Endometrial microvascular endothelial cells (primary cell): ENCODE results near the gene CCDC149. TPM values are rescaled to one million over a fixed set of nuclear protein-coding genes. Genes with fewer than 3 reads are reported as not detected.

ENCODE experiments used
- in situ Hi-C: cut with HindIII; loops from 2 replicates; pipeline ENCODE4 v1.10.0; 2017; ENCODE audit warnings: low sequenced_read_pairs, low pct_unique_long_range_greater_than_20kb; ENCODE audit errors: inconsistent ontology term
- total RNA-seq: library from RNA; depleted of rRNA; stranded (reverse); fragments of >200 nt; gene quantifications from one replicate; pipeline ENCODE4 v1.2.3, GENCODE V29; 2015; ENCODE audit errors: inconsistent ontology term

The CCDC149 gene
- total RNA-seq, 1 donor from 2014 or later: 2.5 TPM

DNA sequence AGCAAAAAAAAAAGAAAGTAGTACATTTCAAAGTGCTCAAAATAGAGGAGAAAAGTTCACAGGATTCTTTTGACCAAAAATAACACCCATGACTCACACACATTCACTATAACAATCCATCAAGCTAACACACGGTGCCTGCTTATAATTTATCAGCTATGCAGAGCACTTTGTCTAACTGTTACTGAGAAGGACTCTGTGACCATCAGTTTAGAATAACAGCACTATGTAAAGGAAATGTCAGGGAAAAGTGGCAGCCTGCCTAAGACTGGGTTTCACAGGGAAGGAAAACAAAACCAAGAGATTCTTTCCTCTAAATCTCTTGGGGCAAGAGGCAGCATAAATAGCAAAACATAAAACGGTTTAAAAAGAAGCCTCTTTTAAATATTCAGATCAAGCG is 54.8 kb downstream of the CCDC149 start:
- in situ Hi-C loops: no loop called here

DNA sequence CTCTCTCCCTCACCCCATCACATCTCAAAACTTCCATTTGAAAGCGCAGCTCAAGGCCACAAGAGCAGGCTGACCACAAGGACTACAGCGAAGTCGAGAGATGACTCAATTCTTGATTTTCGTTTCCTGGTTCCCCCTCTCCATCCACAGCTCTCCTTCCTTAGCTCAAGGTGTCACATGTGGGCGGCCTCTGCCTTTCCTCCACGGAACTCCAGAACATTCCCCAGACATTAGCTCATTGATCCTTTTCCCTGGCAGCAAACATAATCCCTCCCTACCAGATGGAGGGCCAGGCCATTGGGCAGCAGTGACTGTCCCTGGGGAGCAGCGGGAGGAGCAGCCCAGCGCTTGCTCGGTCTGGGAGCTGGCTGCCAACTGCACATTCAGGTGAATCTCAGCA is 56.3 kb downstream of the CCDC149 start:
- in situ Hi-C loops: no loop called here

DNA sequence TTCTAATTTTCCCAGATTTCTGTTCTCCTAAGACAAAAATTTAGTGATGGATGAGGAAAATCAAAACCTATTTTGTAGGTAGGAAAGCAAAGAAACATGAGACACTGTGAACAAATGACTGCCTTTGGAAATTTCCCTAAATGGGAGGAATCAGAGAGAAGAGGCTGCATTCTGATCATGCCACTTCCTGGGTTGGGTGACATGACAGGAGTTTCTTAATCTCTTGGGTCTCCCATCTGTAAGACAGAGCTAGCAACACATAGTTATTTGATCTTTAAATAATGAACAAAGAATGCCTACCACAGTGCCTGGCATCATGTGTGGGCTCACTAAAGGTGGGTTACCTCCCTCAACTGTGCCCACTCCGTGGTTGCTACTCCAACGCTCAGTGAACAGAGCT is 57.1 kb downstream of the CCDC149 start:
- in situ Hi-C loops: no loop called here

DNA sequence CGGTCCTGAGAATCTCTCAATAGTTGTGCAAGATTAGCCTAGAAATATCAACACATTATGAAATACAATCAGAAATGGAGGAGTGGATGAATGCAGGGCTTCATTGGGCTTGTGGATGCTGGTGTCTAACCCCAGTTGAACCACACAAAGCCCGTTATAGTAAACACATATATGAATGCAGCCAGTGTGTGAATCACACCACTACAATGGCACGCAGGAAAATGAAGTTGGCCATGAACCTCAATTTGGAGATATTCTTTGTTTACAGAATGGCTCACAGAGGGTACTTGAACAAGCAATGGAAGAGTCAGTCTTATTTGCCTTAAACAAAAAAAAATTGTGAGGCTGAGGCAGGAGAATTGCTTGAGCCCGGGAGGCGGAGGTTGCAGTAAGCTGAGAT is 59.7 kb downstream of the CCDC149 start:
- in situ Hi-C loops: no loop called here

DNA sequence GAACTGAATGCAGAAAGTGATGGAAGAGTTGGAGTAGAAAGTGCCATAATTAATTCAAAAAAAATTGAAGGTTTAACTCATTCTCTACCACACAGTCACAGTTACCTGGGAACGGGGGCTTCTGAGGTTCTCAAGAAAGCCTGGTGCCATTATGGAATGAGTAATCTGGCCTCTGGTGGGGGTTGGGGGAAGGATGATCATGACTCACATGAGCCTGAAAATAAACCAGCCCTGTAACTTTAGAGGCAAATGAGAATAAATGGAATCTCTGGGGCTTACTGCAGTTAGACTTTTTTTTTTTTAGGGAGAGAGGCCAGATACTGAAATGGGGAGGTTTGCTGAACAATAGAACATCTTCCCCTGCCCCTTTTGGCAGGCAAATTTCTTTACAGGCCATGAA is 62.2 kb downstream of the CCDC149 start:
- in situ Hi-C loops: no loop called here

DNA sequence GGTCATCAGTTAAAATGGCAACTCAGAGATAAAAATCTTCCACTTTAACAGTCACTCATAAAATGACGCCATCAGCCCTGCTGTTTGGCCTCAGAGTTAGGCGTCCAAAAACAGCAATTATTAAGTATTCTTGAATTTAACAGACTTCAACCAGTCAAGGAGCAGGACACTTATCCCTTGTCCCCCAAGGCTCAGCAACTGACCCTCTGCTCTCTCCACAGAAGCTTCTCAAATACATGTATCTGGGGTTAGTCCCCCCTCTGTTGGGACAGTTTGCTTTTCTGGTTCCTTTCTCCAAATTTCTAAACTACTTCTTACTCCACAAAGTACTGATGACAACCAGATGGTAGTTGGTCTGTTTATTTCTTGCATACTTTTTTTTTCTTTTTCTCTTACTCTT is 63.1 kb downstream of the CCDC149 start:
- in situ Hi-C loops: no loop called here

DNA sequence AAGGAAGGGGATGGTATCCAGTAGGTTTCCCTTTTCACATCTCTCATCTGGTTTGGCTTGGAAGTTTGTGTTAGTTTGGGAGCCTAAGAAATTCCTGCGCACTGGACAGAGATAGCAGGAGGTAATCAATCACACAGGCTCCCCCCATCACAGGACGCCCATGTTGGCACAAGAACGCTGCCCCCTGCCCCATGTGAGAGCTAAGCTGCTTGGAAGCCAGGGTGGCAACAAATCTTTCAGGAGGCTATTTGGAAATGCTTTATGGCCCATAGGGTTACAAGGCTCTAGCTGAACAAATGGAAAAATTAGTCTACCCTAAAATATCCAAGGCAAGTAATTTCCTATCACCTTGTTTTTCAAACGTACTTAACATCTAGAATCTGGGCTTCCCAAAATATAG is 63.5 kb downstream of the CCDC149 start:
- in situ Hi-C loops: no loop called here

DNA sequence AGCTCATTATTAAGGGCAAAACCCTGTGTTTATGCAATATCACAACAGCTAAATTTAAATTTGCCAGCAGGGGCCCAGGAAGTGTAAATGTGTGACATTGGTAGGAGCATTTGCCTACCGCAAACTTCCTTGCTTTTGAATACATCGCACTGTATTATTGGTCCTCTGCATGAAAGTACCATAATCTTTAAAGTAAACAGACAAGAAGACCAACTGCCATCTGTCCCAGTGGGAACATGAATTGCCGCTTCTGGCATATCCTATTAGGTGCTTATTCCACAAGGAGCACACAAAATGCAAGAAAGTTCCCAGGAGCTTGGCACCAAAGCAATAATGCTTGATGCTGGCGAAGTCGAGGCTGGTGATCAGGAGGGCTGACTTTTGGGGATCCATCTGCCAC is 66.1 kb downstream of the CCDC149 start:
- in situ Hi-C loops: no loop called here

DNA sequence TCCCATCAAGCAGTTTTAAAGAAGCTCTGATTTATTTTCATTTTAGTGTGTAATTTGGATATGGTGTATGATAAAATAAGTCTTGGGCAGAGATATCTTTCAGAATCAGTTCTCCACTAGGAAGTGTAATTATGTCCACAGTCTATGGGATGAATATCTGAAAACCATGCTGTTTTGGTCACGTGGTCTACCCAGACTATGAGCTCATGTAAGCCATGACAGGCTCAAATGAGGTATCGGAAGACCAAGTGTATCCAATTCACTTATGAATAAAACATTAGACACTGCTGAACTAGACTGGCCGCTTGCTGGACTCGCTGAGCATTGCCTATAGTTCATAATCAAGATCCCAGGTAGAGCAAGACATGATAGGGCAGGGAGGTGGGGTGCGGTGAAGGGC is 66.9 kb downstream of the CCDC149 start:
- in situ Hi-C loops: no loop called here

DNA sequence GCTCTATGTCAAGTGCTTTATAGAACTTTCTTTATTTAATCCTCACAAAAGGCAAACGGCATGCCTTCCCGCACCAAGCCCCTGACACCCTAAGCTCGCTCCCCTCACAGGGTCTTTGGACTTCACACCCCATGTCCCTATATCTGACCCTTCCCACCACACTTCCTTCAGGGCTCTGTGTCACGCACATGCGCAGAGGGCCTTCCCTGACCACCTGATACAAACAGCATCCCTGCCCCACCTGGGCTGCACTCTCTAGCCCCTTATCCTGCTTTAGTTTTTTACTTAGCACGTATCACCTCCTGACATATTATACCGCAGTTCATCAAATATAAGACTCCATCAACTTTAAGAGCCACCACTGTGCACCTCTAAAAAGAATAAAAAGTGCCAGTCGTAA is 67.7 kb downstream of the CCDC149 start:
- in situ Hi-C loops: no loop called here

DNA sequence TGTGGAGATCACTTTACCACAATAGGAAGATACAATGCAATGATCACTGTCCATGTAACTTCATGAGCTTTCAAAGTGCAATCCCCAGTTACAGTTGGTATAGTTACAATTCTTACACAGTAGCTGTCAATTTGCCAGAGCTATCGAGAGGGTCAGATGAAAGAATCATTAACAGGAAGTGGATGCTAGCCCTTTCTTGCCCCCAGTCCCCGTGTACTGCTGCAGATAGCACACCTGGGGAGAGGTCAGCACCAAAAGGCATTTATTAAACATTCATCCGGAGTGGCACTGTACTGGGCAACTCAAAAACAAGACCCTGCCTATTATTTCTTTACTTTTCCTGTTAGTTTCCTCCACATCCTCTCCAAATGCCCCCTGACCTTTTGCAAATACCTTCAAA is 69.7 kb downstream of the CCDC149 start:
- in situ Hi-C loops: no loop called here

DNA sequence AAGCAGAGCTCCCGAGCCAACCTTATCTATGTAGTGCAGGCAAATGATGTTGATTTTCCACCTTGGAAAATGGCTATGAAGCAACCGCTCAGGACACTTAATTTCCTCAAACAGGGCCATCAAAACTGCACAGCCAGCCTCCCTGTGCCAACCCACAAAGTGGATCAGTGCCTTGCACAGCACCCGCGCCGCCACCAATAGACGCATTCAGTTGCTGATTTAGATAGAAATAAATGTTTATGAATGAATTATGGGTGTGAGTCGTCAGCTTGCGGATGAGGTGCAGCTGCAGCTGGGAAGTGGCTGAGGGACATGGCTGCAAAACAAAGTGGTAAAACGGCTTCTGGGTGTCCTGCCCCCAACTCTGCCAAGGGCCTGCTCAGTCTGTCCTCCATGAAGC is 70.5 kb downstream of the CCDC149 start:
- in situ Hi-C loops: no loop called here

DNA sequence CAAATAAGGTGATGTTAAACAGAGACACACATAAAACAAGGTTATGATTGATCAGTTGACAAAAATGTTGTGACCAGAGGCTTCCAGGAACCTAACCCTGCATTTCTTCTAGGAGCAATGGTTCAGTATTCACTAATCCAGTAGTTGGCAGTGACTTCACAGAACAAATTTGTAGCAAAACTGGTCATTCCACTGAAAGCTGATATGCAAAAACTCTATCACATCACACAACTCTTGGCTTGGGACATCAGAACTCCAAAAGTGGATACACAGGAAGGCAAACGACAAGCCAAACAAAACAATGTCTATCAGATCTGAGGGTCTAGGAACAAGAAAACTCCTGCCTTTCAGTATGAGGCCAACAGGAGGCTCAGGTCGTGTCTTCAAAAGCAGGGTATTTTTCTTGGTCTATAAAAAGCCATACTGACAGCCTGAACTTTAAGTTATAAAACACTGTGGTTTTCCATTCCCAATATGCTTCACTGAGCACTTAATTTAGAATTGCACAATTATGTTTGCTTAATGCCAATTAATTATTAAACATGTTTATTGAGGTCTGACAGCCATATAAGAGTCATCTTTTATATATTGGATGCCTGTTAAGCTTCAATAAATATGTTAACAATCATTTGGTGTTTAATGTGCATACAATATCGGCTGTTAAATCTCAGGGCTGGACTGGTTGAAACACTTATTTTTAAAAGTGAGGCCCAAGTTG is 71.9 kb downstream of the CCDC149 start:
- in situ Hi-C loops: no loop called here

DNA sequence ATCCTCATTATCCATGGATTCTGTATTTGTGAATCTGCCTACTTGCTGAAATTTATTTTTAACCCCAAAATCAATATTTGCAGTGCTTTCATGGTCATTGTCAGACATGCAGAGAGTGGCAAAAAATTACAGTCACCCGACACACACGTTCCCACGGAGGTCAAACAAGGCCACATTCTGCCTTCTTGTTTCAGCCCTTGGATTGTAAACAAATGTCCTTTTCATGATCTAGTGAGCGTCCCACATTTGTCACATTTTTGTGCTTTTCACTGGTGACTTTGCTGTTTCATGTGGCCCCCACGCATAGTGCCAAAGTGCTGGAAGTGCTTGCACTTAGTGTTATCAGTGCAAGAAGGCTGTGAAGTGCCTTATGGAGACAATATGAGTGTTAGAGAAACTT is 72.5 kb downstream of the CCDC149 start:
- in situ Hi-C loops: no loop called here

DNA sequence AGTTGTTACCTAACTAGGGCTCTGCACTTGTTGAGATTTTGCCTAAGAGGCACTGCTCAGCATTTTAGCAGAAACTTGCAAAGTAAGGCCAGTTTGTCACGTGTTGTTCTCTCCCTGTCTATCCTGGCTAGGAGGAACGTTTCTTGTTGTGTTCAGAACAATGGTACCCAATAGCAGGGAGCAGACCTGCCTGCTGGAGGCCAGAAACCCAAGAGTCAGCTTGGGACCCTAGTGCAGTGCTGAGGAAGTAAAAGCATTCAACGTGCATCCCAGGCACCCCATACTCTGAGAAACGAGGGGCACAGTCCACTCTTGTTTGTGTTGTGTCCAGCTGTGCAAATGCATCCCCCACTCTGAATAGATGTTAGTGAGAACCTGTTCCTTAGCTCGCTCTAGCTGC is 75.1 kb downstream of the CCDC149 start:
- in situ Hi-C loops: no loop called here

DNA sequence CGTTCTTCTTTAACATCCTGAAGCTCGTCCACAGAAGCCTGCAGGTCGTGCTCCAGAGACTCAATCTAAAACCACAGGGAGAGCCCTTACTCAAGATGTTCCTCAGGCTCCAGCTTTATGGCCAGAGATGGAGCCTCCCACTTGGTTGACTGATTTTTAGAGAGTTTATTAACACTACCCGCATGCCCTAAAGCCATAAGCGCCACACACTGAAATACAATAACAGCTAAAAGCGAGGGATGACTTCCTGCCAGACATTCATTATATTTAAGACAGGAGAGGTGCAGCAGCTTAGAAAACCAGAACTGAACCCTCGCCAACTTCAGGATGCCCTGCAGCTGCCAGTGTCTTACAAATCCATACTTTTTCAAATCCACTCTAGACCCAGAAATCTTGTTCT is 75.5 kb downstream of the CCDC149 start:
- in situ Hi-C loops: no loop called here

DNA sequence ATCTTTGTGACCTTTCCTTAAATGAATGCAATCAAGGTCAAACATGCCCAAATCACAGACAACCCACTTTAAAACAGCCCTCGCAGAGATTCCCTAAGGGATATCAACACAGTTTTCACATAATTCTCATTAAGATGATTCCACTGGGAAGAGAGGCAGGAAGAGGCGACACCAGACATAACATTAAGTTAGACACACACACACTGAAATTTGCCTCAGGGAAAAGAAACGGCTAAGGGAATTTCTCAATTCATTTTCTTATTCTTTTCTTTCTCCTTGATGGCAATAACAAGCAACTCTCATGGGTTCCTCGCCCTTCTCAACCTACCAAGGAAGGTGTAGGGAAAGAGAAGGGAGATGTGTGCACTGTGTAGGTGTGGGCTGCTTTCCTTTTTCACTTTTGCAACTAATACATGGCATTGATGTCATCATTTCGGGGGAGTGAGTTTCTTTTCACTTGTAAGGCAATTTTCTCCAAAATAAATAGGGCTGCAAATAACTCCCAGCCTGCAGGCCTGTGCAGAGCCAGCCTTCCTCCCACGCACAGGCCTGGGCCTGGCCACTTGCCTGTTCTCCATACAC is 76.1 kb downstream of the CCDC149 start:
- in situ Hi-C loops: no loop called here

DNA sequence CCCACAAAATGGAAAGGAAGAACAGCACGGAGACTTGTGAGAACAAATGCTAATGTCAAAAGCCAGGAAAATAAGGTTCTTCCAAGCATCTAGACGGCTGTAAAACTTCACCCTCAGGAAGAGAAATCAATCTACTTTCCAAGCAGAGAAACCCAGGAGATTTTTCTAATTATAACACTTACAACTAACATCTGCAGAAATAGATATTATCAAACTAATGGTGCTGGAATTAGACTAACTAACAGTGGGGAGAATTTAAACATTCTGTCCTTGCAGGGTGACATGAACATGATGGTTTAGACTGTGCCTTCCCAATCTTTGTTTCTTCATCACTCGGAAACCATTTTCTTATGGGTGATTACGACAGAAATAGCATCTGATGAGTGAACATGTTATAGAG is 77.1 kb downstream of the CCDC149 start:
- in situ Hi-C loops: no loop called here

DNA sequence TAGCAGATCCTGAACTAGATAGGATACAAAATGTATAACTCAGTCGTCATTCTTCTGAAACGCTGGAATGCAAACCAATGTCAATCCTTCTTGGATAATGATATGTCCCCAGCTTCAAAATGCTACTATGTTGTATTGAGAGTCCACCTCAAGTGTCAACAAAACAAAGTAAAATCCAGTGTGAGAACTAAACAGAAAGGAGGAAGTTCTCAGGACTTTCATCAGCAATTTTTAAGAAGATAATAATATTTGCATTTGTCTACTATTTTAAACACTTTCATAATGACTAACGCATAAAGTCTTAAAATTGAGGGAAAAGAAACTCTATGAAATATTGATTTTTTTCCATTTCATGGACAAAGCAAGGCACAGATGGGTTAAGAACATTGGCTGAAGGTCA is 81.2 kb downstream of the CCDC149 start:
- in situ Hi-C loops: no loop called here

DNA sequence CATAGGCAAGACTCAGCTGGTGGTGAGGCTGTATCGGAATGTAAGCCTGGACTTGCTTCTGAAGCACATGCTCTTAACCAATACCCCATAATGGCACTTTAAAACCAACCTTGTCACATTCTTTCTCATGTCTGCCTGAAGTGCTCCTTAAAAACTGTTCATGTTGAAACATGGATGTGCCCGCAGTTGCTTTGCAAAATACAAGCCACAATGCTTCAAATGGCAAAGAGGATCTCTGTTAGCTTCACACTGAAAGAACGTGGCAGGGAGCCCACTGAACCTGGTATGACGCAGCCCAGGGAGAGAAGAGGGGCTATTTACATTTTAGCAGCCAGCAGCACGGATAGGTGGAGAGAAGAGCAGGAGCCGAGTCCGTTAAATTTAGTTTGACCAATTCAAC is 88.1 kb downstream of the CCDC149 start:
- in situ Hi-C loops: no loop called here

DNA sequence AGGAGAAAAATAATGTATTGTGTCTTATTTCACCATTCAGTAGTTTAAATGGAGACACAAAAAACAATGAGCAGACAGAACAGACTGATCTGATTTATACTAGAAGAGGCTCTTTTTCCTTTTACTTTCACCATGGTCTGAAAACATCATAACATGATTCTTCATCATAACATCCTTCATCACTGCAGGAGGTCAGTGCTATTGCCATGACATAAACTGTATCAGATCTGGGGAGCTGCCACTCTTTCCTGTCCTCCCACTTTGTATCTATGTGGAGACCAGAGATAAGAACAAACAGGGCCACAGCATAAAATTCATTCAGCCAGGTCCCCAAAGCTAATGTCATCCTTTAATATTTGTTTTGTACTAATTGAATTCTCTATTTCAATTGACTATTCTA is 92.3 kb downstream of the CCDC149 start:
- in situ Hi-C loops: no loop called here
